Measurements from ENCODE around the gene PRKN.
"Not testable (repeated sequence)": the region's sequence is repeated elsewhere in the genome, so short reads cannot be mapped to it uniquely, and the experiment has no call there.

PRKN gene

DNA sequence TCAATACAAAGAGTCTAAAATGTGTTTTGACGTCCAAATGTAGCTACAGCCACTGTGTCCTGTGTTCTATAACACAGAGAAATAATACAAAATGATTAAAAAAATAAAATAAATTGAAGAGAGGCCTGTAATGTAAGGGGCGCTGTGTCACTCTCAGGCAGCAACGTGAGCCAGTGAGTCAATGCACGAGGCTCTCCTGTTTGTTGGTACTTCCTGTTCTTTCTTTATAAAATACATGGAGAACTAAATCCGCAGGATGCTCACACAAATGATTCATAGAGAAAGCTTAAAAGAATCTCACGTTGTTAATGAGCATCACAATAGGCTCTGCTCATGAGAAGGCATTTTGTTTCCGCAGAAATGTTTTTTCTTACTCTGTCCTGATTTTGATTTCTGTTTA lies 818.7 kb downstream of the PRKN start:
- no peaks in the 10 kb centered on the region for H3K4me1 Mint-ChIP-seq (ENCODE audit: low read depth)
- H3K36me3 Mint-ChIP-seq: peaks cover 6% of the 10 kb centered on the region
- H3K4me3 Mint-ChIP-seq: no peak overlapping the region
- H3K27ac Mint-ChIP-seq: no peak overlapping the region
- H3K9me3 Mint-ChIP-seq (ENCODE audit: low read depth): no peaks in the 10 kb centered on the region
- H3K27me3 Mint-ChIP-seq: no peaks in the 10 kb centered on the region

GRCh38 chr6:161906571-161906970 lies 821.0 kb downstream of the PRKN start:
- Mint-ChIP-seq H3K9me3 (ENCODE audit: low read depth) (no peaks in the 10 kb centered on the region), H3K4me3 (no peak overlapping the region), H3K4me1 (ENCODE audit: low read depth) (no peaks in the 10 kb centered on the region), H3K27me3 (no peaks in the 10 kb centered on the region), H3K27ac (no peak overlapping the region), H3K36me3 (peaks cover 4% of the 10 kb centered on the region)

DNA sequence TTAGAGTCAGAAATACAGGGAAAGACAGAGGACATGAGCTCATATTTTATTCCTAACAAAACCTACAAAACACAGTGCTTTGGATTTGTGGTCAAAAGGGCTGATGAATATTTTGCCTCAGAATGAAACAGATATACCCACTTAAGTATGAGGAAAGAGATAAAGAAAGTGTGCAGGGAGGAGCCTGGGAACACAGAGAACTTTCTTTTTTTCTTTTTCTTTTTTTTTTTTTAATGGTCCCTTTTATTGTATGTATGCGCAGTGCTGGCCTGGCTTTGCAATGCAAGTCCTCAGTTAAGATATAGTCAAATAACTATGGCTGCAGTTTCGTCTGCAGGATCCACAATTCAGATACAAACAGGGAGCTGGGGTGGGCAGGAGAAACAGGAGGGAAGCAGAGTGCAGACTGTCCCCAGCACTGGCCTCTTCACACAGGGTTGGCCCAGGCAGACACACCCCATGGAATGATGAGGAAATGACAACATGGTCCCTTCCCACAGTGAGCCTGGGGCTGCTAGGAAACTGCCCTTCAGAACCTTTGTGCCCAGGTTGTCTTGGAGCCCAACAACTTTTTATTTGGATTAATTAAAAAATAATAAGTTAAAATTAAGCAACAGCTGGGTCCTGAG lies 823.9 kb downstream of the PRKN start:
- Mint-ChIP-seq H3K36me3 (no peaks in the 10 kb centered on the region), H3K4me3 (no peak overlapping the region), H3K27me3 (no peaks in the 10 kb centered on the region), H3K4me1 (ENCODE audit: low read depth) (no peaks in the 10 kb centered on the region), H3K9me3 (ENCODE audit: low read depth) (no peaks in the 10 kb centered on the region), H3K27ac (no peak overlapping the region)

DNA sequence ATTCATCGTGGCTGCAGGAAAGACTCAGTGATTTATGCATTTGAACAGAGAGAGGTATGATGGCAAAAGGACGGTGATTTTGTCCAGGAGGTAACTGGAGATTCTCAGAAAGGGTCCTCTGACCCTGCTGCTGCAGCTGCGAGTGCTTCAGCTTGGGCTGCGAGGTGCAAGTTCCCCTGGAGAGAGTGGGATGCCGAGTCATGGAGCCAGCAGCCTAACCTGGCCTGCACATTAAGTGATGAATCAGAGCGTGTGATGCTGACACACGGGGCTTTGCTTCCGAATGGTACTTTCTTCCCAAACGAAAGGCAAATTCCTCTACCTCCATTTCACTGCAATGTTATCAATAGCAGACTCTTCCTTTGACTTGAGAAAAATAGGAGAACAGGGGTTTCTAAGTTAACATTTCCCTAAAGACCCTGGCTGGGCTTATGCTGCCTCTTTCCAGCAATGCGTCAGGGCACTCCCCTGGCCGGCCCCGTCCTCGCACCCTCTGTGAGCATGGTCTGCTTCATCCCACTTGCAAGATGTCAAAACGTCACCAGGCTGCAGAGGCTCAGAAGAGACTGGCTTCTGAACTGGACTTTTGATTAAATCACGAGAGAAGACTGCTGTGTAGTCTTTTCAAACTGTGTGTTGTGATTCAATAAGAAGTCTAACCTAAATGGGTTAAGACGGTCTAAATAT lies 825.7 kb downstream of the PRKN start:
- H3K4me1 Mint-ChIP-seq (ENCODE audit: low read depth): no peaks in the 10 kb centered on the region
- no peak overlapping the region for H3K27ac Mint-ChIP-seq
- no peaks in the 10 kb centered on the region for H3K27me3 Mint-ChIP-seq
- H3K36me3 Mint-ChIP-seq: no peaks in the 10 kb centered on the region
- no peak overlapping the region for H3K4me3 Mint-ChIP-seq
- H3K9me3 Mint-ChIP-seq (ENCODE audit: low read depth): no peaks in the 10 kb centered on the region

DNA sequence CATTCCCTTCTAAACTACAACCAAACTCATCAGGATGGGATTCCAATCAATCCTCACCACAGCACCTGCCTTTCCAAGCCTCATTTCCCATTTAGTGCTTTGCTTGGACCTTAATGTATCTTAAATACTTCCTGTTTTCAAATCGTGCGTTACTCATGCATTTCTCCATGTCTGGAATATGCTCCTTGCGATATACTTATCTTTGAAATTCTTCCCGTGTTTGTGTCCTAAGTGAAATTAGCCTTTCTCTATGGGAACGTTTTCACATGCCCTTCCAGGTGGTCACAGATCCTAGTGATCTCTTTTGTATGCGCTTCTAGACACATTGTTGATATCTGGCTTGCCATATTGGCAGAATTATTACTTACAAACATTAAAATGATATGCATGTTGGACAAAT lies 833.1 kb downstream of the PRKN start:
- Mint-ChIP-seq H3K27ac (no peak overlapping the region), H3K36me3 (no peaks in the 10 kb centered on the region), H3K27me3 (no peaks in the 10 kb centered on the region), H3K4me1 (ENCODE audit: low read depth) (no peaks in the 10 kb centered on the region), H3K4me3 (no peak overlapping the region), H3K9me3 (ENCODE audit: low read depth) (no peaks in the 10 kb centered on the region)

- Mint-ChIP-seq H3K9me3 (ENCODE audit: low read depth) (no peaks in the 10 kb centered on the region), H3K4me3 (no peak overlapping the region), H3K27ac (no peak overlapping the region), H3K4me1 (ENCODE audit: low read depth) (no peaks in the 10 kb centered on the region), H3K36me3 (no peaks in the 10 kb centered on the region), H3K27me3 (no peaks in the 10 kb centered on the region)
These were observed 836.0 kb downstream of the PRKN start for GRCh38 chr6:161891542-161891941.

DNA sequence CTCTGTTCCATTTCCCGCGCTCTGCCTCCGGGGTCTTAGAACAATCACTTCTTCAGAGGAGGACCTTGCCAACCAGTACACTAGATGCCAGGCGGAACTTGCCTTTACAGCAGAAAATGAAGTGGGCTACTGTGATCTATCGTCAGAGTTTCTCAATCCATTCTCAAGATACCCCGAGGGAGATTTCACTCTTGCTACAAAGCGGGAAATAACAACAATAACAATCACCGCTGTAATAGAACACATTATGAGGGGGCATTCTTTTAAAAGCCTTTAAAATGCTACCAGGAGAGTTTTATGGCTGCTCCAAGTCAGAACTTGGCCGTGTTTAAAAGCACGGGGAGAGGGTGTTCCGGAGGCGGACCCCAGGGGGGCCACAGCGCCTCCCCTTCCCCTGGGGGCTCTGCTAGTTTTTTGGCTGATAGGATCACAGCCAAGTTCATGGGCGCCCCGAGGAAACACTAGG lies 836.7 kb downstream of the PRKN start:
- H3K4me3 Mint-ChIP-seq: no peak overlapping the region
- H3K27me3 Mint-ChIP-seq: no peaks in the 10 kb centered on the region
- no peaks in the 10 kb centered on the region for H3K36me3 Mint-ChIP-seq
- no peak overlapping the region for H3K27ac Mint-ChIP-seq
- no peaks in the 10 kb centered on the region for H3K4me1 Mint-ChIP-seq (ENCODE audit: low read depth)
- H3K9me3 Mint-ChIP-seq (ENCODE audit: low read depth): no peaks in the 10 kb centered on the region

GRCh38 chr6:161890133-161890831 lies 837.3 kb downstream of the PRKN start:
- H3K4me3 Mint-ChIP-seq: no peak overlapping the region
- H3K9me3 Mint-ChIP-seq (ENCODE audit: low read depth): no peaks in the 10 kb centered on the region
- no peak overlapping the region for H3K27ac Mint-ChIP-seq
- no peaks in the 10 kb centered on the region for H3K36me3 Mint-ChIP-seq
- no peaks in the 10 kb centered on the region for H3K27me3 Mint-ChIP-seq
- H3K4me1 Mint-ChIP-seq (ENCODE audit: low read depth): no peaks in the 10 kb centered on the region

DNA sequence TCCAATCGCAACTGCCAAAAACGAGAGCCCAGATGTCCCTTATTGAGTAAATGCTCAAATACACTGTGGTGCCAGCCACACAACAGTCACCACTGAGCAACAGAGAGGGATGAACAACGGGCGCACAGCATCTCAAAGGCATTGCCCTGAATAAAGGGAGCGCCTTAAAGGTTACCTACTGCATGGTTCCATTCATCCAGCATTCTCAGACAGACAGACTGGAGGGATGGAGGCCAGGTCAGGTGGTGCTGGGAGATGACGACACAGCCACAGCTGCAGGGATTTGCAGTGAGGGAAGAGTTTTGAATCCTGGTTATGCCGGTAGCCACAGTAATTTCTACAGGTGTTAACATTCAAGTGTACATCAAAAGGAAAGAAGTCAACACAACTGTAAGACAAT lies 838.2 kb downstream of the PRKN start:
- H3K27ac Mint-ChIP-seq: no peak overlapping the region
- H3K4me3 Mint-ChIP-seq: no peak overlapping the region
- no peaks in the 10 kb centered on the region for H3K27me3 Mint-ChIP-seq
- no peaks in the 10 kb centered on the region for H3K36me3 Mint-ChIP-seq
- H3K4me1 Mint-ChIP-seq (ENCODE audit: low read depth): no peaks in the 10 kb centered on the region
- no peaks in the 10 kb centered on the region for H3K9me3 Mint-ChIP-seq (ENCODE audit: low read depth)

GRCh38 chr6:161886545-161886944 lies 841.0 kb downstream of the PRKN start:
- not testable (repeated sequence) for H3K9me3 Mint-ChIP-seq (ENCODE audit: low read depth); H3K36me3 Mint-ChIP-seq; H3K4me1 Mint-ChIP-seq (ENCODE audit: low read depth); H3K27ac Mint-ChIP-seq; H3K4me3 Mint-ChIP-seq; H3K27me3 Mint-ChIP-seq

DNA sequence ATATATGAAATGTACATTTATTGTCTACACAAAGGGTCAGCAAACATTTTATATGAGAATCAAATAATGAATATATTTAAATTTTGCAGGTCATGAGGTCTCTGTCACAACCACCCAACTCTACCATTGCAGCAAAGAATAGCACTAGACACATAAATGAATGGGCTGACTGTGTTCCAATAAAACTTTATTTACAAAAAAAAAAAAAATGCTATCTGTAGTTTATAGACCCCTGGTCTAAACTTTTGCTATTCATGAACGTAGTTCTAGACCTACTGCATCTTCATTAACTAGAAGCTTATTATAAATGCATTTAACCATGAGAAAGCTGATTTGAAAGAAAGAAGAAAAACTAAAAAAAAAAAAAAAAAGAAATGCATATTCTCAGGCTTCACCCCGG lies 842.8 kb downstream of the PRKN start:
- H3K27ac Mint-ChIP-seq: no peak overlapping the region
- no peak overlapping the region for H3K4me3 Mint-ChIP-seq
- no peaks in the 10 kb centered on the region for H3K9me3 Mint-ChIP-seq (ENCODE audit: low read depth)
- H3K36me3 Mint-ChIP-seq: no peaks in the 10 kb centered on the region
- no peaks in the 10 kb centered on the region for H3K27me3 Mint-ChIP-seq
- no peaks in the 10 kb centered on the region for H3K4me1 Mint-ChIP-seq (ENCODE audit: low read depth)

GRCh38 chr6:161882196-161882765 lies 845.3 kb downstream of the PRKN start:
- Mint-ChIP-seq H3K27ac (no peak overlapping the region), H3K4me1 (ENCODE audit: low read depth) (no peaks in the 10 kb centered on the region), H3K36me3 (peaks cover 2% of the 10 kb centered on the region), H3K9me3 (ENCODE audit: low read depth) (no peaks in the 10 kb centered on the region), H3K27me3 (no peaks in the 10 kb centered on the region), H3K4me3 (no peak overlapping the region)

GRCh38 chr6:161880056-161880455 lies 847.5 kb downstream of the PRKN start:
- Mint-ChIP-seq H3K27ac (no peak overlapping the region), H3K9me3 (ENCODE audit: low read depth) (no peaks in the 10 kb centered on the region), H3K4me1 (ENCODE audit: low read depth) (no peaks in the 10 kb centered on the region), H3K4me3 (no peak overlapping the region), H3K36me3 (peaks cover 2% of the 10 kb centered on the region), H3K27me3 (no peaks in the 10 kb centered on the region)

- H3K9me3 Mint-ChIP-seq (ENCODE audit: low read depth): no peaks in the 10 kb centered on the region
- no peaks in the 10 kb centered on the region for H3K27me3 Mint-ChIP-seq
- H3K27ac Mint-ChIP-seq: no peak overlapping the region
- H3K36me3 Mint-ChIP-seq: peaks cover 2% of the 10 kb centered on the region
- no peak overlapping the region for H3K4me3 Mint-ChIP-seq
- no peaks in the 10 kb centered on the region for H3K4me1 Mint-ChIP-seq (ENCODE audit: low read depth)
These were observed 851.3 kb downstream of the PRKN start for GRCh38 chr6:161876231-161876630.

- no peak overlapping the region for H3K27ac Mint-ChIP-seq
- no peak overlapping the region for H3K4me3 Mint-ChIP-seq
- no peaks in the 10 kb centered on the region for H3K27me3 Mint-ChIP-seq
- peaks cover 3% of the 10 kb centered on the region for H3K36me3 Mint-ChIP-seq
- H3K4me1 Mint-ChIP-seq (ENCODE audit: low read depth): no peaks in the 10 kb centered on the region
- H3K9me3 Mint-ChIP-seq (ENCODE audit: low read depth): no peaks in the 10 kb centered on the region
These were observed 857.2 kb downstream of the PRKN start for GRCh38 chr6:161870236-161870901.

Measured in activated naive CD8-positive, alpha-beta T cell (primary cell).